T-helper 9 cell (primary cell): ENCODE measurements around the gene ASAP2.
"Not testable (repeated sequence)": the region's sequence is repeated elsewhere in the genome, so short reads cannot be mapped to it uniquely, and the experiment has no call there.

ENCODE experiments used
- DNase-seq: peaks from one replicate; pipeline ENCODE4 v3.0.0-alpha.2; 2020

The ASAP2 gene

GRCh38 chr2:9388950-9389911 lies 182.6 kb downstream of the ASAP2 start:
- DNase-seq: no peak

DNA sequence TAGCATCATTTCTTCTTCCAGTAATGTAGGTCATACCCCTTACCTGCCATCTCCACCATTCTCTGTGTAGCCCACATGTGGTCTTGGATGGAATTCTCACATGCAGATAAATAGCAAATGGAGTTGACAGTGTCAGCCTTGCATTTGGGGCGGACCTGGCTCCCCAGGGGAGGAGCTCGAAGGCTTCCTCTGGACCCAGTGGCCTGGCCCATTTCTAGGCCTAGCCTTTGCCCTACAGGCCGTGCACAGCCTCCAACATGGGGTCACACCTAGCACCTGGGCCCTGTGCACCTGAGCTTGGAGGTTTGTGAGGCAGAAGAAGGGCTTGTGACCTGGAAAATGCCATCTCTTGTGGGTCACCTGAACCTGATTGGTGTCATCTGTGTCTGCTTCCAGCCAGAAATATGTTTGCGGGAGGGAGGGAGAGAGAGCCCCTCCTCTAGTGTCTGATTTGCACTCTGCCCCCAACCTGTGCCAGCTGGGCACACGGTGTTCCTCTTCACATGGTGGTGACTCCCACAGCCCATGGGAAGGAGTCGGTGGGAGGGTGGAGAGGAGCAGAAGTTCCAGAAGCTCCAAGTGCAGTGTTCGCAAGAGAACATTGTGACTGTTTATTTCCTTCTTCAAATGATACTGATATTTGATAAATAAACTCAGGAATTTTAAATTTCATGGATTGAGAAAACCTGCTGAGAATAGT lies 183.7 kb downstream of the ASAP2 start:
- DNase-seq: no peak

- no peak for DNase-seq
Observed at GRCh38 chr2:9390991-9391390, 184.4 kb downstream of the ASAP2 start.

DNA sequence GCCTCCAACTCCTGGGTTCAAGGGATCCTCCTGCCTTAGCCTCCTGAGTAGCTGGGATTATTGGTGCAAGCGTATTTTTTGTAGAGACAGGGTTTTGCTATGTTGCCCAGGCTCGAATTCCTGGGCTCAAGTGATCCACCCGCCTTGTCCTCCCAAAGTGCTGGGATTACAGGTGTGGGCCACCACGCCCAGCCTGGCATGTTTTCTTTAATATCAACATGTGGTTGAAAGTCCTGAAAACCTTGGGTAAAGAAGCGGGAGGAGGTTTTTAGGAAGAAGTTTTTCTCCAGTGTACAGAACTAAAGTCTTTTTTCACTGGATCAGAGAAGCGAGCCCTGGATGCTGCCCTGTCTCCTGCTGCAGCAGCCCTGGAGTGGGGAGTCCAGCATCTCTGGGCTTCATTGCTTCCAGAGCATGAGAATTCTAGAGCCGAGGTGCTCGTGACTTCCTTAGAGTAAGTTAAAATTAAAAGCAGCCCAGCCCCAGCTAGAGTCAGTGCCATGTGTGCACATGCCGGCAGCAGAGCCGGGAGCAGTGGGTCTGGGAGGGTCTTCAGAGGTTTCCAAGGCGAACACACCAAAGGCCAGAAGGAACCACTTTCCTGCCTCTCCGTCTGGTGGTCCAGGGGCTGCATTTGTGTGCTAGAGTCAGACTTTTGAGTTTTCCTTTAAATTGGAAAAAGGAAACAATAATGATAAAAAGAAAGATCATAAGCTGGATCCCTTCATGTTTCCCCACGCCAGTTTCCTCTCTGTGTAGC lies 185.5 kb downstream of the ASAP2 start:
- no peak for DNase-seq

- no peak for DNase-seq
Observed at GRCh38 chr2:9392898-9393765, 186.5 kb downstream of the ASAP2 start.

DNA sequence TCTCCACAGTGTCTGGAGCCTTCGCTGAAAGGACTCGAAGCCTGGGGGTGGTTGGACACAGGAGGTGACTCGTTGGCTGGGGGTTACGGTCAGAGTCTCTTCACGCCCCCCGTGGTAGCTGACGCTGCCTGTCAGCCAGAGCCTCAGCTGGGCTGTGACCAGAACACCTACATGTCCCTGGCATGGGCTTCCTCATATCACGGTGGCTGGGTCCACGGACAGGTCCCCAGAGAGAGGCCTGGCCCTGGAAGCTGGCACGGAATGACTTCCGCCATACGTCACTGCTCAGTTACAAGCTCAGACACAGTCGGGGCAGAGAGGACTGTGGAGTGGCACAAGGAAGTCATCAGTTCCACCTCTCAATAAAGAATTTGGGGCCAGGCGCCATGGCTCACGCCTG lies 188.2 kb downstream of the ASAP2 start:
- no peak for DNase-seq

DNA sequence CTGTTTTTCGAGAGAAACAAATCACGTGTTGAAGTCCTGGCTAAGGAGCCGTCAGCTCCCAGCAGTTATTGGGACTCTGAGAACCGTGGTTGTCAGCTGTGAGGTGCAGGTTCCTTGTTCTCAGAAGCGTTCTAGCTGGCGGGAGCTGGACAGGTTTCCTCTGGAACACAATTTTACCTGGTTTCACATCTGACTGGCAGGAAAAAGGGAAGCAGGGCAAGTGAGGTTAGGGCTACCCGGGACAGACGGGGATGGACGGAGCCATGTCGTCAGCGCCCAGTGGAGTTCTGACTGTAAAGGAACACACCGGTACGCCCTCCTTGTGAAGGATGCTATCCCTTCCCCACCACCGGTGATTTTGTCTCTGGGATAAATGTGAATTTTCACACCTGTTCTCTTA lies 190.6 kb downstream of the ASAP2 start:
- no peak for DNase-seq

- DNase-seq: not testable (repeated sequence)
Observed at GRCh38 chr2:9398251-9398650, 191.6 kb downstream of the ASAP2 start.

GRCh38 chr2:9398881-9399780 lies 192.5 kb downstream of the ASAP2 start:
- DNase-seq: no peak

- DNase-seq: no peak
Observed at GRCh38 chr2:9400268-9401058, 193.9 kb downstream of the ASAP2 start.

GRCh38 chr2:9401059-9401547 lies 194.5 kb downstream of the ASAP2 start:
- DNase-seq: no peak

- no peak for DNase-seq
Observed at GRCh38 chr2:9401646-9402371, 195.2 kb downstream of the ASAP2 start.

DNA sequence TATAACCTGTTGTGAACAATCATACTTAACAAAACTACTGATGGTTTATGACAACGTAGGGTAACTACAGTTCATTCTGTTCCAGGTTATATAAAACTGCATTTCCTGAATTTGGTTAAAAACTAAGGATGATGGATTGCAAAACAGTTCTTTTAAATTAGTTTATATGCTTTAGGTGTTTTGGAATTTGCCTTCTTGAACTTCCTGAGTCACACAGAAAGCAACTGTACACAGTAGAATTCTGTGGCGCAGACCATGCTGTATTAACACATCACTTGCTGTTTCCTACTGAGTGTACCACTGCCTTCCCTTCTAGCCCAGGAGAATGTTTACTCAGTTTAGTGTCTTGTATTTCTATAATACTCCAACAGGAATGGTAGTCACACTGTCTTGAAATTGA lies 197.3 kb downstream of the ASAP2 start:
- no peak for DNase-seq

- no peak for DNase-seq
Observed at GRCh38 chr2:9404451-9404850, 197.8 kb downstream of the ASAP2 start.

DNA sequence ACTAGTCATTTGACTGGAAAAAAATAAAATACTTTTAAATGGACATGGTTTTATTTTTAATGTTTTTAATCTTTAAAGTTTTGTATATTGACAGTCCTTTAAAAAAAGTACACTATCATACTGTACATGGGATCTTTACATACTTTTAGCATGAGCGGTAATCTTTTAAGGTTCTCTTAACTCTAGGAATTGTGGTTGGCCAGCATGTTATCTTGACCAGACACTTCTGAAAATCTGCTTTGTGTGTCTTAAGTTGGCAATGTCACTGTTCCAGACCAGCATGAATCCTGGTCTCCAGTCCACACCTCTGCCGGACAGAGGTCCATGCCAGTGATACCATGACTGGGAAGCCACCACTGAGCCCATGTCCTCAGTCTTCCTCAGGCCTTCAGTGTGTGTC lies 199.0 kb downstream of the ASAP2 start:
- no peak for DNase-seq

DNA sequence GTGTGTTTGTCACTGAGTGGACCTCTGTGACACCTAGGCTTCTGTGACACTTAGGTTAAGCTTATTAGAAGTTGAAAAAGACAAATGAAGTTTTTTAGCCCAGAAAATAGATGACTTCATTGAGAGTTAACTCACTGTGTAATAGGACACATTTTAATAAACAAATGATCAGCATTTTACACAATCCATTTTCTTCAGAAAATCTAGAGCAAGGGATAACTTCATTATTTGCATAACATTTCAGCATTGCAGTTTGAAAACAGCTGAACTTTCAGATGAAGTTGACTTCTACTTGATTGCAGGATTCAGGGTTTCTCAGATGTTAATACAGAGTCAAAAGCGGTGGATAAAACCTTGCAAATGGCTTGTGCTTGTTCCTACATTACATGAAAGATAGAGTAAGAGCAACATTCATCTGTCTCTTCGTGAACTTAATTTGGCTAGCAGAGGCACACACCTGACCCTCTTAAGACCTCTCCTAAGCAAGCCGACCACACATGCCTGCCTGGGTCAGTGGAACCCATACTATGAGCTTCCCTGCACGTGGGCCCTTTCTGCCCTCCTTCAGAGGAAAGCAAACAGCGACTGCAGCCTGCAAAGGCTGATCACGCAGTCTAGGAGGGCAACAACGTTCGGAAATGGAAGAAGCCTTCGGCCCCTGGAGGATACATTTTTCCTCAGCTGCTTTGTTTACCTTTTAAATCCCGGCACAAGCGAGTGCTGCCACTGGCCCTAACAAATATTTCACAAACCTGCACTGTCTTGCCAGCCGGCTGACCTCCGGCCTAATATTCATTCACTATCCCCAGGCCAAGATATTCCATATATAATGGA lies 200.1 kb downstream of the ASAP2 start:
- DNase-seq: no peak

- no peak for DNase-seq
Observed at GRCh38 chr2:9407363-9407811, 200.8 kb downstream of the ASAP2 start.

DNA sequence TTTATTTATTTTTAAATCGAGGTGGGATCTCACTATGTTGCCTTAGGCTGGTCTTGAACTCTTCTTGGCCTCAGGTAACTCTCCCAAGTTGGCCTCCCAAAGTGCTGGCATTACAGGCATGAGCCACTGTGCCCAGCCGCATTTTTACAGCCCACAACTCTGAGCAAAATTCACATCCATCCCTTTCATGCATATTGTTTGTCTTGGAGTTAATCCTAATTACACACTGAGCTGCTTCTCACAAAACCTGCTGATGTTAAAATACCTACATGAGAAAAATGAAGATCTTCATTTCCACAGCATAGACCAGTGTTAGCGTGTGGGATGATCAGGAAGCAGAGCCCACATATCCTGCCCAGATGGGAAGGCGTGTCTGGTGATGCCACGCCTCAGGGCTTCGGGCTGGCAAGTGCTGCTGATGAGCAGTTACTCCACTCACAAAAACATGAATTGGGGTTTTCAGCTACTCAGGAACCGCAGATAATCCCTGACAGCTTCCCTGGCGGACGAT lies 202.1 kb downstream of the ASAP2 start:
- no peak for DNase-seq
